ENCODE measurements around the gene OR8H3.
"Not testable (repeated sequence)": the region's sequence is repeated elsewhere in the genome, so short reads cannot be mapped to it uniquely, and the experiment has no call there.

The OR8H3 gene, protein sequence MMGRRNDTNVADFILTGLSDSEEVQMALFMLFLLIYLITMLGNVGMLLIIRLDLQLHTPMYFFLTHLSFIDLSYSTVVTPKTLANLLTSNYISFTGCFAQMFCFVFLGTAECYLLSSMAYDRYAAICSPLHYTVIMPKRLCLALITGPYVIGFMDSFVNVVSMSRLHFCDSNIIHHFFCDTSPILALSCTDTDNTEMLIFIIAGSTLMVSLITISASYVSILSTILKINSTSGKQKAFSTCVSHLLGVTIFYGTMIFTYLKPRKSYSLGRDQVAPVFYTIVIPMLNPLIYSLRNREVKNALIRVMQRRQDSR

GRCh38 chr11:56122073-56122472 lies at the start of gene OR8H3:
OR8H3 (plus strand) TSS chr11:56122373; CDS start chr11:56122373, 0 bp downstream.
- no peak within 1 kb of the TSS for H3K4me3 ChIP-seq (ENCODE audit: low read depth, low read length)
- TF ChIP-seq, protein P1, sequence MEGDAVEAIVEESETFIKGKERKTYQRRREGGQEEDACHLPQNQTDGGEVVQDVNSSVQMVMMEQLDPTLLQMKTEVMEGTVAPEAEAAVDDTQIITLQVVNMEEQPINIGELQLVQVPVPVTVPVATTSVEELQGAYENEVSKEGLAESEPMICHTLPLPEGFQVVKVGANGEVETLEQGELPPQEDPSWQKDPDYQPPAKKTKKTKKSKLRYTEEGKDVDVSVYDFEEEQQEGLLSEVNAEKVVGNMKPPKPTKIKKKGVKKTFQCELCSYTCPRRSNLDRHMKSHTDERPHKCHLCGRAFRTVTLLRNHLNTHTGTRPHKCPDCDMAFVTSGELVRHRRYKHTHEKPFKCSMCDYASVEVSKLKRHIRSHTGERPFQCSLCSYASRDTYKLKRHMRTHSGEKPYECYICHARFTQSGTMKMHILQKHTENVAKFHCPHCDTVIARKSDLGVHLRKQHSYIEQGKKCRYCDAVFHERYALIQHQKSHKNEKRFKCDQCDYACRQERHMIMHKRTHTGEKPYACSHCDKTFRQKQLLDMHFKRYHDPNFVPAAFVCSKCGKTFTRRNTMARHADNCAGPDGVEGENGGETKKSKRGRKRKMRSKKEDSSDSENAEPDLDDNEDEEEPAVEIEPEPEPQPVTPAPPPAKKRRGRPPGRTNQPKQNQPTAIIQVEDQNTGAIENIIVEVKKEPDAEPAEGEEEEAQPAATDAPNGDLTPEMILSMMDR (IDR thresholded peaks at IDR 0.05; ENCODE audit: borderline replicate concordance, insufficient read depth, low read depth, low read length): no peak

GRCh38 chr11:56089697-56090096 lies 32.5 kb upstream of the OR8H3 start:
- TF ChIP-seq, protein P1 (IDR thresholded peaks at IDR 0.05; ENCODE audit: borderline replicate concordance, insufficient read depth, low read depth, low read length): no peak
- H3K4me3 ChIP-seq (ENCODE audit: low read depth, low read length): no peak overlapping the region

GRCh38 chr11:56093008-56093407 lies 29.2 kb upstream of the OR8H3 start, which contains the start of gene OR8I2:
OR8I2 (plus strand) TSS chr11:56093308; CDS start chr11:56093308, 0 bp downstream.
- no peak within 1 kb of the TSS for H3K4me3 ChIP-seq (ENCODE audit: low read depth, low read length)
- TF ChIP-seq, protein P1 (IDR thresholded peaks at IDR 0.05; ENCODE audit: borderline replicate concordance, insufficient read depth, low read depth, low read length): no peak

DNA sequence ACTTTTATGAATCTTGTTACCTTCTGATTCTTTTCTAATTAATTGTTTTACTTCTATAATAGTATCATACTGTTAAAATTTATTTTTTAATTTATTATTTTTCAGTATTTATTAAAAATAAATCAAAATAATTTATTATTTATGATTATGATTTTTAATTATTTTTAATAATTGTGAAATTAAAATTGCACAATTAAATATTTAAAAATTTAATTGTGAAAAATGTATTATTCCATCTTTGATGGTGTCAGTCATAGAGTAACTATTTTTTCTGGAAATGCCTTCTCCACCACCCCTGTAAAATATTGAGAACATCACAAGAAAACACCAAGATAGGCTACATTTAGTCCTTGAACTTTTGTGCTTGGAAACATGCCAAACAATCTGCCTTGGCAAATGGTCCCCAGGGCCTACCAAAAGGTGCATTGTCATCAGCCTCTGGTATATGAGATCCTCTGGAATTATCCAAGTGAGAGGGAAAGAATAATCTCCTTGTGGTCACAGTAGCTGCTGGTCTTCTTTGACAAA lies 18.9 kb upstream of the OR8H3 start, which contains the start of gene OR8H2:
TSS of gene OR8H2 (plus strand) at position 478 of the 528 bp plus-strand sequence. CDS start 1,356 bp downstream, outside the sequence.
- TF ChIP-seq, protein P1 (IDR thresholded peaks at IDR 0.05; ENCODE audit: borderline replicate concordance, insufficient read depth, low read depth, low read length): no peak
- no peak within 1 kb of the TSS for H3K4me3 ChIP-seq (ENCODE audit: low read depth, low read length)

GRCh38 chr11:56140151-56140661 lies 18.0 kb downstream of the OR8H3 start, which contains the start of gene OR8J3:
OR8J3 (minus strand) TSS chr11:56140201; CDS start chr11:56137718, 2,483 bp downstream.
- TF ChIP-seq, protein P1 (IDR thresholded peaks at IDR 0.05; ENCODE audit: borderline replicate concordance, insufficient read depth, low read depth, low read length): no peak
- H3K4me3 ChIP-seq (ENCODE audit: low read depth, low read length): no peak within 1 kb of the TSS

DNA sequence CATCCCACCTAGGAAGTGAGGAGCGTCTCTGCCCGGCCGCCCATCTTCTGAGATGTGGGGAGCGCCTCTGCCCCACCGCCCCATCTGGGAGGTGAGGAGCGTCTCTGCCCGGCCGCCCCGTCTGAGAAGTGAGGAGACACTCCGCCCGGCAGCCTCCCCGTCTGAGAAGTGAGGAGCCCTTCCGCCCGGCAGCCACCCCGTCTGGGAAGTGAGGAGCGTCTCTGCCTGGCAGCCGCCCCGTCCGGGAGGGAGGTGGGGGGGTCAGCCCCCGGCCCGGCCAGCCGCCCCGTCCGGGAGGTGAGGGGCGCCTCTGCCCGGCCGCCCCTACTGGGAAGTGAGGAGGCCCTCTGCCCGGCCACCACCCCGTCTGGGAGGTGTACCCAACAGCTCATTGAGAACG lies 21.5 kb downstream of the OR8H3 start:
- H3K4me3 ChIP-seq (ENCODE audit: low read depth, low read length): not testable (repeated sequence)

DNA sequence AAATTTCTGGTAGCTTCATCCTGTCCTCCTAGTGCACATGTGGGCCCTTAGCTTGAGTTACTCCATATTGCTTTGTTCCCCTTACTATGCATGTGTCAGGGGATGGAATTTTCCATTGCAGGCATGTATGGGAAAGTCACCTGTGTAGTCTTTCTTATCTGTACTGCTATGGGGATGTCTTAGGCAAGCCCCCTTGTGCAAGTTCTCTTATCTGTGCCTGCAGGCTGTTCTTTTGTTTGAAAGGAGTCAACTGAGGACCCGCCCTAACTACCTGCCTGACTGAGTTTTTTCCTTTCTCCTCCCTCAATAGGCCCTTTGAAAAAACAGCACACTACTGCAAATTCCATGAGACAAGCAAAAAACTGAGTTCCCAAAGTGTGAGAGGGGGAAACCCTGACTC lies 29.2 kb downstream of the OR8H3 start:
- no peak overlapping the region for H3K4me3 ChIP-seq (ENCODE audit: low read depth, low read length)
- TF ChIP-seq, protein P1 (IDR thresholded peaks at IDR 0.05; ENCODE audit: borderline replicate concordance, insufficient read depth, low read depth, low read length): no peak

All from GM12875 (cell line).